SK-N-SH (cell line): ENCODE results near the gene GIPC2. TPM values are rescaled to one million over a fixed set of nuclear protein-coding genes. Genes with fewer than 3 reads are reported as not detected.

ENCODE experiments used
- CTCF ChIA-PET: fragments of 300-600, 350-600 bp; formaldehyde crosslinking; extraction: SDS; loops from one replicate; lab custom pipeline; 2021; lab: Yijun Ruan, JAX
- POLR2A ChIA-PET: fragments of 350-600 bp; sonication (Branson Sonifier 250); formaldehyde crosslinking; extraction: SDS; loops from one replicate; lab custom pipeline; 2020; ENCODE audit warnings: antibody characterized with exemption, inconsistent platforms; lab: Yijun Ruan, JAX
- DNase-seq: peaks from one replicate; pipeline ENCODE4 v3.0.0; 2012
- H2AFZ ChIP-seq: fragments of 200-600 bp; sonication (generic); 2 replicates; pipeline ENCODE4 v1.8.1; 2016; ENCODE audit warnings: antibody characterized with exemption, mild to moderate bottlenecking, low read depth
- H3F3A ChIP-seq: fragments of 200-600 bp; sonication (generic); replicated peaks from 2 replicates; pipeline ENCODE3; 2016; ENCODE audit warnings: antibody characterized with exemption, mild to moderate bottlenecking; ENCODE audit not compliant: insufficient read depth
- H3K27ac ChIP-seq, 2 experiments: fragments of 200-500 bp in 1 of 2; fragments of 200-600 bp in 1 of 2; sonication (Bioruptor generic) in 1 of 2; sonication (generic), shearing (Covaris generic) in 1 of 2; 2 replicates each; pipeline versions ENCODE4 v1.5.1 to v1.6.1; 2014 to 2016; ENCODE audit warnings: low read depth in 2 of 2, inconsistent platforms in 1 of 2, low read length in 1 of 2, mild to moderate bottlenecking in 1 of 2, mixed read lengths in 1 of 2
- H3K27me3 ChIP-seq: fragments of 200-600 bp; sonication (generic), shearing (Covaris generic); 2 replicates; pipeline ENCODE4 v1.6.1; 2016; ENCODE audit warnings: mixed run types; ENCODE audit not compliant: insufficient read depth
- H3K36me3 ChIP-seq, 2 experiments: fragments of 200-500 bp in 1 of 2; fragments of 200-600 bp in 1 of 2; sonication (Bioruptor generic) in 1 of 2; sonication (generic) in 1 of 2; replicated peaks in 1 of 2; 2 replicates each; pipeline versions ENCODE3 to v1.5.1; 2014 to 2016; ENCODE audit warnings: low read length in 1 of 2, mild to moderate bottlenecking in 1 of 2; ENCODE audit not compliant: insufficient read depth in 2 of 2, control insufficient read depth in 1 of 2
- H3K4me1 ChIP-seq, 2 experiments: fragments of 200-500 bp in 1 of 2; fragments of 200-600 bp in 1 of 2; sonication (Bioruptor generic) in 1 of 2; sonication (generic), shearing (Covaris generic) in 1 of 2; 2 replicates each; pipeline versions ENCODE4 v1.5.1 to v1.6.1; 2014 to 2016; ENCODE audit warnings: low read depth in 1 of 2, low read length in 1 of 2, mixed run types in 1 of 2; ENCODE audit not compliant: insufficient read depth in 2 of 2, control insufficient read depth in 1 of 2
- H3K4me2 ChIP-seq: fragments of 200-600 bp; sonication (generic), shearing (Covaris generic); 2 replicates; pipeline ENCODE4 v1.6.1; 2017; ENCODE audit warnings: mixed run types
- H3K4me3 ChIP-seq, 2 experiments: fragments of 200-500 bp in 1 of 2; fragments of 200-600 bp in 1 of 2; sonication (Bioruptor generic) in 1 of 2; sonication (generic), shearing (Covaris generic) in 1 of 2; 2 replicates each; pipeline versions ENCODE4 v1.5.1 to v1.8.1; 2014 to 2016; ENCODE audit warnings: low read depth in 2 of 2, inconsistent platforms in 1 of 2, low read length in 1 of 2, mild to moderate bottlenecking in 1 of 2, mixed read lengths in 1 of 2, moderate library complexity in 1 of 2
- H3K79me2 ChIP-seq: fragments of 200-600 bp; sonication (generic); 2 replicates; pipeline ENCODE4 v1.8.1; 2017; ENCODE audit warnings: mild to moderate bottlenecking; ENCODE audit not compliant: insufficient read depth
- H3K9ac ChIP-seq: fragments of 200-600 bp; sonication (generic); 2 replicates; pipeline ENCODE4 v1.6.1; 2017; ENCODE audit warnings: mixed run types
- H3K9me2 ChIP-seq: fragments of 200-600 bp; sonication (generic); 2 replicates; pipeline ENCODE4 v1.6.1; 2017; ENCODE audit warnings: mixed run types
- H3K9me3 ChIP-seq: fragments of 200-600 bp; sonication (generic); 2 replicates; pipeline ENCODE4 v1.6.1; 2017; ENCODE audit warnings: mixed run types, mild to moderate bottlenecking, moderate library complexity
- H4K20me1 ChIP-seq: fragments of 200-600 bp; sonication (generic); 2 replicates; pipeline ENCODE4 v1.6.1; 2017; ENCODE audit warnings: mild to moderate bottlenecking, mixed run types; ENCODE audit not compliant: insufficient read depth
- ELF1 ChIP-seq: IDR thresholded peaks from 2 replicates; pipeline ENCODE4 v1.4.0; 2012
- EP300 ChIP-seq, 2 experiments: IDR thresholded peaks; 2 replicates each; pipeline versions ENCODE4 v1.4.0 to v1.6.1; 2012; ENCODE audit warnings: borderline replicate concordance in 1 of 2, low read depth in 1 of 2, low read length in 1 of 2
- FOXJ3 ChIP-seq: sonication (generic); formaldehyde crosslinking; IDR thresholded peaks from 2 replicates; pipeline ENCODE4 v1.5.1; 2020; ENCODE audit warnings: mild to moderate bottlenecking, missing genetic modification reagents
- FOXM1 ChIP-seq: IDR thresholded peaks from 2 replicates; pipeline ENCODE4 v1.4.0; 2012; ENCODE audit warnings: low read depth, mild to moderate bottlenecking
- GABPA ChIP-seq: IDR thresholded peaks from 2 replicates; pipeline ENCODE4 v1.4.0; 2012; ENCODE audit warnings: low read depth, mild to moderate bottlenecking
- GATA2 ChIP-seq: sonication (generic); formaldehyde crosslinking; IDR thresholded peaks from 2 replicates; pipeline ENCODE4 v1.5.0; 2020; ENCODE audit warnings: mild to moderate bottlenecking, missing genetic modification reagents
- MEF2A ChIP-seq: IDR thresholded peaks from 2 replicates; pipeline ENCODE4 v1.4.0; 2012; ENCODE audit warnings: low read depth, borderline replicate concordance
- MXI1 ChIP-seq: IDR thresholded peaks from 2 replicates; pipeline ENCODE4 v1.6.1; 2012; ENCODE audit warnings: mild to moderate bottlenecking, low read depth, low read length, improper control_type of control experiment
- NFIC ChIP-seq: IDR thresholded peaks from 2 replicates; pipeline ENCODE4 v1.4.0; 2012; ENCODE audit warnings: borderline replicate concordance
- RCOR1 ChIP-seq: fragments of 150-350 bp; IDR thresholded peaks from 2 replicates; pipeline ENCODE4 v1.6.1; 2017; ENCODE audit warnings: antibody characterized with exemption, low read length
- REST ChIP-seq: IDR thresholded peaks from 2 replicates; pipeline ENCODE4 v1.6.1; 2012; ENCODE audit warnings: mild to moderate bottlenecking, low read depth, low read length, moderate library complexity
- RXRA ChIP-seq: IDR thresholded peaks from 2 replicates; pipeline ENCODE4 v1.4.0; 2012; ENCODE audit warnings: low read depth, mild to moderate bottlenecking, borderline replicate concordance
- SMC3 ChIP-seq: IDR thresholded peaks from 2 replicates; pipeline ENCODE4 v1.6.1; 2012; ENCODE audit warnings: low read depth, low read length, improper control_type of control experiment
- TCF12 ChIP-seq: IDR thresholded peaks from 2 replicates; pipeline ENCODE4 v1.4.0; 2012
- USF2 ChIP-seq: fragments of 150-350 bp; IDR thresholded peaks from 2 replicates; pipeline ENCODE4 v1.6.1; 2017; ENCODE audit warnings: antibody characterized with exemption, low read length, low read depth, borderline replicate concordance
- ZBTB33 ChIP-seq: IDR thresholded peaks from 2 replicates; pipeline ENCODE4 v1.4.0; 2012; ENCODE audit warnings: low read depth, borderline replicate concordance
- WGBS: methylation state at CpG from one replicate; pipeline ENCODE4 v1.1.6; 2017; ENCODE audit warnings: low lambda C conversion rate; 5-methylcytosine and 5-hydroxymethylcytosine counted together
- polyA plus RNA-seq, 3 experiments: library from polyadenylated mRNA; depleted of rRNA; stranded (reverse); fragments of >200 nt; gene quantifications; 2 replicates each; pipeline ENCODE4 v1.2.3, GENCODE V29; 2012

Gene GIPC2
- polyA plus RNA-seq, 1 of the 3 experiments (the other 2 are of a cell fraction) = 0.02 TPM

- H3F3A ChIP-seq = peaks cover 9% of the 10 kb centered on the region
- H3K79me2 ChIP-seq = no peaks in the 10 kb centered on the region
- H2AFZ ChIP-seq = no peak overlapping the region
- no peaks in the 10 kb centered on the region for H3K27me3 ChIP-seq
- no peak overlapping the region for H3K4me2 ChIP-seq
- H3K9me3 ChIP-seq = no peaks in the 10 kb centered on the region
- TF ChIP-seq RXRA (no peak), SMC3 (no peak), MXI1 (no peak), FOXJ3 (CRISPR knock-in tag) (no peak), ZBTB33 (no peak), FOXM1 (no peak), REST (no peak), GATA2 (no peak), RCOR1 (no peak), GABPA (no peak), ELF1 (no peak), MEF2A (no peak), TCF12 (no peak), EP300 (IDR thresholded peaks at IDR 0.05; ENCODE audit: borderline replicate concordance in 1 of 2, low read depth in 1 of 2, low read length in 1 of 2) (no peak), NFIC (no peak), USF2 (no peak)
- POLR2A ChIA-PET = no interaction called here
- H3K4me3 ChIP-seq = no peak overlapping the region
- no peaks in the 10 kb centered on the region for H3K9me2 ChIP-seq
- H3K27ac ChIP-seq = no peak overlapping the region
- 78% methylated on average over 3 of the region's 3 CpGs for WGBS
- H3K36me3 ChIP-seq = no peaks in the 10 kb centered on the region
- CTCF ChIA-PET = interaction anchor here (2.6 to 11.6 kb wide), 3 partner anchors 11 to 476 kb away, joined by 10 to 207 read pairs (median 61); no protein-coding TSS in a partner anchor
- H4K20me1 ChIP-seq = no peaks in the 10 kb centered on the region
- peaks cover 6 to 11% of the 10 kb centered on the region in 2 experiments; a peak in 2 of 4 replicates for H3K4me1 ChIP-seq
- no peak for DNase-seq
- H3K9ac ChIP-seq = no peak overlapping the region
Observed at GRCh38 chr1:78141531-78142231, 95.9 kb downstream of the GIPC2 start.
